Heart right ventricle (tissue), 16 donors: ENCODE data around the gene SERPINA4. TPM values are rescaled to one million over a fixed set of nuclear protein-coding genes. Genes with fewer than 3 reads are reported as not detected.

Source experiments
- ATAC-seq, 8 donors: fragments of 200-7000 bp; cut with Tn5 transposase; one replicate each; pipeline ENCODE4 v1.9.1; 2020; ENCODE audit warnings: mild to moderate bottlenecking in 8 of 8, moderate library complexity in 8 of 8, moderate number of reproducible peaks in 1 of 8
- DNase-seq, 2 donors: peaks; one replicate each; pipeline ENCODE4 v3.0.0-alpha.2; 2020
- H3K27ac ChIP-seq, 10 donors: fragments of 200-600 bp; sonication (generic) in 2 of 10; one replicate each; pipeline versions ENCODE4 v1.5.0 to v1.8.0; 2020 to 2022; ENCODE audit warnings: mild to moderate bottlenecking in 3 of 10
- H3K27me3 ChIP-seq, 7 donors: fragments of 200-600 bp; one replicate each; pipeline ENCODE4 v1.8.0; 2021 to 2022; ENCODE audit warnings: mild to moderate bottlenecking in 2 of 7
- H3K36me3 ChIP-seq, 9 donors: fragments of 200-600 bp; sonication (generic) in 1 of 9; one replicate each; pipeline versions ENCODE4 v1.5.0 to v1.8.0; 2020 to 2022; ENCODE audit warnings: mild to moderate bottlenecking in 2 of 9
- H3K4me1 ChIP-seq, 9 donors: fragments of 200-600 bp; sonication (generic) in 1 of 9; one replicate each; pipeline versions ENCODE4 v1.5.0 to v1.8.0; 2020 to 2022; ENCODE audit warnings: mild to moderate bottlenecking in 4 of 9
- H3K4me3 ChIP-seq, 10 donors: fragments of 200-600 bp; sonication (generic) in 2 of 10; one replicate each; pipeline versions ENCODE4 v1.5.0 to v1.8.0; 2020 to 2022; ENCODE audit warnings: mild to moderate bottlenecking in 7 of 10, moderate library complexity in 2 of 10
- H3K9me3 ChIP-seq, 11 donors: fragments of 200-600 bp in 10 of 11; sonication (generic) in 2 of 11; one replicate each; pipeline versions ENCODE4 v1.5.0 to v1.8.0; 2013 to 2022; ENCODE audit warnings: mild to moderate bottlenecking in 2 of 11, control low read depth in 1 of 11, moderate library complexity in 1 of 11
- WGBS, 2 donors: extraction: QIAGEN DNeasy Blood & Tissue Kit; methylation state at CpG; one replicate each; pipeline ENCODE4 v1.1.7; 2013; ENCODE audit warnings: inconsistent platforms in 1 of 2; 5-methylcytosine and 5-hydroxymethylcytosine counted together
- intact Hi-C, 10 donors: fragments of 100-400 bp; cut with DNase I; formaldehyde crosslinking; loops; one replicate each; pipeline versions ENCODE4 v1.11.1 to v1.14.2; 2022
- polyA plus RNA-seq, 2 donors: library from polyadenylated mRNA; stranded (reverse); fragments of 200-250 nt; gene quantifications; one replicate each; pipeline ENCODE4 v1.2.3, GENCODE V29; 2013
- total RNA-seq, 10 donors: library from RNA; stranded (reverse); fragmentation: NEBNext Ultra II Directional in 3 of 10; extraction: Animal tissue kit (Norgen Biotek cat#: 25700) in 3 of 10; gene quantifications; one replicate each; pipeline versions ENCODE4 v1.2.1 to v1.2.4, GENCODE V29; 2021 to 2023
- TF ChIP-seq, protein P1 (sequence below), 9 donors: fragments of 200-600 bp; sonication (generic) in 2 of 9; IDR thresholded peaks; one replicate each; pipeline versions ENCODE4 v1.5.0 to v1.8.0; 2021 to 2022; ENCODE audit warnings: antibody characterized with exemption in 9 of 9, mild to moderate bottlenecking in 5 of 9, moderate library complexity in 1 of 9
- donor health status: Arrhythmogenic right ventricular cardiomyopathy.
- donor health status: ischemic (EF 13 %, LVEDD 7.1; RV severe dilation, severe dysfunction).
- donor health status: healthy with polysubstance abuse.
- donor health status: DM: no; HTN: yes; CAD: no.
- donor health status: DM: no; HTN: no; CAD: no.
- donor health status: ischemic (EF 25% LVEDD 6.9; RV normal size, moderate dysfunction).
- donor health status: ischemic (EF 25% LVEDD 5.7; RV mildly dilated, moderate dysfunction).
- donor health status: healthy.
- donor health status: DM: yes; HTN: yes; CAD: no.
- donor health status: Ischemic cardiomyopathy.
- donor health status: ischemic (EF 35%, LVEDD 5.7; RV mildly dilated, moderate dysfunction).
- donor health status: nonischemic (EF 11% LVEDD 7.7; RV severe dilation, severe dysfunction).
- donor health status: DM: yes; HTN: yes; CAD: no.
- donor health status: PGD.
- donor health status: ischemic (EF 29% LVEDD 5.4; RV normal size, mild dysfunction).
- donor health status: nonischemic (EF 23%, LVEDD 6.1; RV moderate dilation, normal function).

The SERPINA4 gene
- total and polyA plus RNA-seq, 12 donors: not detected

DNA sequence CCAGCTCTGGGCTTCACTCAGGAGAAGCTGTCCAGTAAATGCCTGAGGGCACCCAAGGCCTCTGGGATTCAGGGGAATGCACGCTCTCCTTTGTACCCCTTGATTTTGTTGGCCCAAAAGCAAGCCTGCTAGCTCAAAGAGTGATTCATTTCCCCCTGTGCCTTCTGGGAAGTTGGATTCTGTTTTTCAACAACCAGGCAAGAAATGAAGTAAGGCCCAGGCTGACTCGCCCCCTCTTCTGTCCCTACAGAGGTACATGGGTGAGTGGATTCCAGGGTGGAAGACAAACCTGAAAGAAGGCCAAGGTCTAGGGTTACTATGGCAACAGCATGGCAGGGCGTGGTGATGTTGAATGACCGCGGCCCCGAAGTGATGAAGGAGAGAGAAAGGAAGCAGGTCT, 10.7 kb downstream of the SERPINA4 start:
- ATAC-seq (peak in 2 of 8 donors; percentile 22 to 66), DNase-seq (no peak)
- H3K4me3 ChIP-seq: no peak overlapping the region
- H3K27me3 ChIP-seq: peaks cover 0 to 5% (median 0%) of the 10 kb centered on the region in 7 donors
- H3K9me3 ChIP-seq: no peaks in the 10 kb centered on the region
- 78 to 88% methylated on average over 6 of the region's 6 CpGs for WGBS, 2 donors
- H3K36me3 ChIP-seq: no peaks in the 10 kb centered on the region
- peaks cover 0 to 14% (median 0%) of the 10 kb centered on the region in 9 donors for H3K4me1 ChIP-seq
- intact Hi-C loops: no loop called here
- TF ChIP-seq, protein P1, sequence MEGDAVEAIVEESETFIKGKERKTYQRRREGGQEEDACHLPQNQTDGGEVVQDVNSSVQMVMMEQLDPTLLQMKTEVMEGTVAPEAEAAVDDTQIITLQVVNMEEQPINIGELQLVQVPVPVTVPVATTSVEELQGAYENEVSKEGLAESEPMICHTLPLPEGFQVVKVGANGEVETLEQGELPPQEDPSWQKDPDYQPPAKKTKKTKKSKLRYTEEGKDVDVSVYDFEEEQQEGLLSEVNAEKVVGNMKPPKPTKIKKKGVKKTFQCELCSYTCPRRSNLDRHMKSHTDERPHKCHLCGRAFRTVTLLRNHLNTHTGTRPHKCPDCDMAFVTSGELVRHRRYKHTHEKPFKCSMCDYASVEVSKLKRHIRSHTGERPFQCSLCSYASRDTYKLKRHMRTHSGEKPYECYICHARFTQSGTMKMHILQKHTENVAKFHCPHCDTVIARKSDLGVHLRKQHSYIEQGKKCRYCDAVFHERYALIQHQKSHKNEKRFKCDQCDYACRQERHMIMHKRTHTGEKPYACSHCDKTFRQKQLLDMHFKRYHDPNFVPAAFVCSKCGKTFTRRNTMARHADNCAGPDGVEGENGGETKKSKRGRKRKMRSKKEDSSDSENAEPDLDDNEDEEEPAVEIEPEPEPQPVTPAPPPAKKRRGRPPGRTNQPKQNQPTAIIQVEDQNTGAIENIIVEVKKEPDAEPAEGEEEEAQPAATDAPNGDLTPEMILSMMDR (IDR thresholded peaks at IDR 0.05): no peak
- peak overlapping the region in 7 of 10 donors; percentile 19 to 67 (median 56) for H3K27ac ChIP-seq

DNA sequence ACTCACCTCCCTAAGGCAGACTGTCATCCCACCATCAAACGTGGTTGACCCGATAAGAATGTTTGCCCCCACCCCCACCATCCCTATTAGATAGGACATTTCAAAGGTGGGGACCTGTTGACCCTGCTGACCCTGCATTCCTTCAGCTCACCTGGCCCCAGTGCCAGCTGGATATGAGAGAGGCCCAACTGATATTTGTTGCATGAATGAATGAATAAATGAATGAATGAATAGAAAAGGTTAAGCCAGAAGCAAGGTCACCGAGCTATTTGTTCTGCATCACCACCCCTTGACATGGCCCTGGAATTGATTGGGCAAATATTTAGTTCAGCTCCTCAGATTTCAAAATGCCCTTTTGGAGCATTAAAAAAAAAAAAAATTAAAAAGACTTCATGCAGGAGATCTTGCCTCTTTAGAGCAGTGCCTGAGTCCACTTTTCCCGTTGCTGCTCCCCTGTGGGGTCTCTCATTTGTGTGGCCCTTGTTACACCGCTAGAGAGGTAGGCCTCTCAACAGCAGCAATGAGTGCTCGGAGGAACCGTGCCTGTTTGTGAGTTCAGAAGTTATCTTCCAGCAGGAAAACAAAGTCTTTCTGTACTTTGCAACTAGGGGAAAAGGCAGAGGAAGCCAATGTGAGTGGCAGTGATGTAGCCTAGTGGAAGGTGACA, 11.5 kb downstream of the SERPINA4 start:
- no peak overlapping the region for H3K4me3 ChIP-seq
- intact Hi-C loops: no loop called here
- no peaks in the 10 kb centered on the region for H3K9me3 ChIP-seq
- peaks cover 0 to 14% (median 0%) of the 10 kb centered on the region in 9 donors for H3K4me1 ChIP-seq
- WGBS, 2 donors: 77 to 80% methylated on average over 7 of the region's 7 CpGs
- DNase-seq: no peak
- ATAC-seq: no peak
- no peaks in the 10 kb centered on the region for H3K36me3 ChIP-seq
- TF ChIP-seq, protein P1 (IDR thresholded peaks at IDR 0.05): no peak
- H3K27me3 ChIP-seq: peaks cover 0 to 5% (median 0%) of the 10 kb centered on the region in 7 donors
- peak overlapping the region in 2 of 10 donors; percentile 60 to 61 for H3K27ac ChIP-seq

GRCh38 chr14:94573475-94574277, 12.4 kb downstream of the SERPINA4 start:
- TF ChIP-seq, protein P1 (IDR thresholded peaks at IDR 0.05): no peak
- intact Hi-C loops: no loop called here
- DNase-seq (no peak), ATAC-seq (no peak)
- Histone ChIP-seq H3K4me3 (no peak overlapping the region), H3K4me1 (peaks cover 0 to 14% (median 0%) of the 10 kb centered on the region in 9 donors), H3K9me3 (no peaks in the 10 kb centered on the region), H3K36me3 (no peaks in the 10 kb centered on the region), H3K27me3 (no peaks in the 10 kb centered on the region), H3K27ac (no peak overlapping the region)
- WGBS, 2 donors: 78 to 86% methylated on average over 6 of the region's 6 CpGs

DNA sequence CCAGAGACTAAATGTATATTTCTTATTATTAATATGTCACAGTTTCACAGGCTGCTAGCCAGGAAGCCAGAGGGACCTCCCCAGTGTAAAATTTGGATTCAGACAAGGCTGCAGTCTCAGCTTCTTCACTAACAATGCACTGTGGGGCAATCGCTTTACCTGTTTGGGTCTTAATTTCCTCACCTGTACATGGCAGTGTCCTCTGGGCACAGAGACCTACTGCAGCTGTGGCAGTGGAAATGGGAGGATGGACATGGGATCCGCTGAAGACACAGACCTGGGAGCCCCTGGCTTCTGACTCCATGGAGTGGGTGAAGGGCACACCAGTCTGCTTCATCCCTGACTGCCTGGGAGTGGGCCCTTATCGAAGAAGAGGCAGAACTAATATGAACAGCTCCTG, 13.1 kb downstream of the SERPINA4 start:
- intact Hi-C loops: no loop called here
- TF ChIP-seq, protein P1 (IDR thresholded peaks at IDR 0.05): no peak
- Histone ChIP-seq H3K9me3 (no peaks in the 10 kb centered on the region), H3K27ac (no peak overlapping the region), H3K27me3 (no peaks in the 10 kb centered on the region), H3K36me3 (no peaks in the 10 kb centered on the region), H3K4me3 (no peak overlapping the region), H3K4me1 (peaks cover 0 to 14% (median 0%) of the 10 kb centered on the region in 9 donors)
- no peak for DNase-seq
- 80 to 91% methylated on average over 3 of the region's 3 CpGs for WGBS, 2 donors
- no peak for ATAC-seq
